GM12891 (cell line): ENCODE data around the gene THNSL1.

Experiments
- PAX5 ChIP-seq: IDR thresholded peaks from 2 replicates; pipeline ENCODE4 v1.6.1; 2011; ENCODE audit warnings: low read length, moderate library complexity, mild to moderate bottlenecking; ENCODE audit not compliant: insufficient read depth, severe bottlenecking
- POLR2A ChIP-seq: IDR thresholded peaks from 2 replicates; pipeline ENCODE4 v1.6.1; 2011; ENCODE audit warnings: low read depth, low read length, control low read depth
- POLR2AphosphoS5 ChIP-seq: IDR thresholded peaks from 2 replicates; pipeline ENCODE4 v1.6.1; 2011; ENCODE audit warnings: low read depth, low read length, control low read depth
- POU2F2 ChIP-seq: IDR thresholded peaks from 2 replicates; pipeline ENCODE4 v1.6.1; 2011; ENCODE audit warnings: low read depth, mild to moderate bottlenecking, control low read depth, low read length, moderate library complexity
- SPI1 ChIP-seq: IDR thresholded peaks from 2 replicates; pipeline ENCODE4 v1.6.1; 2011; ENCODE audit warnings: low read depth, low read length, control low read depth
- TAF1 ChIP-seq: IDR thresholded peaks from 2 replicates; pipeline ENCODE4 v1.6.1; 2011; ENCODE audit warnings: low read depth, low read length, control low read depth

DNA sequence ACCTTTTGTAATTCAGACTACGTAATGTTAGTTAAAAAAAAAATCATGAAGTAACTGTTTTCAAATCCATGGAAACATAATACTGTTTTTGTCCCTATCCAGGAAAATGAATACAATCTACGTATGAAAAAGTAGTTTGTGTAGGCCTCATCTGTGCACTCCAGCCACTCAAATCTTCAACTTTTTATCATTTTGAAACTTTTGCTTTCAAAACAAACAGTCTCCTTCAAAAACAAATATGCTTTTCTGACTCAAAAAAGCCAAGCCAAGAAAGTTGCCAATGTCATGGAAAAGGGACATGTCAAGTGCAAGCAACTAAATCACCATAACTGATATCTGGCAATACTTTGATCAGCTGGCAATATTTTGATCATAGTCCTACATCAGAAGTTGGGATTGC, 13.1 kb downstream of the THNSL1 start:
- TF ChIP-seq POLR2A (no peak), POLR2AphosphoS5 (no peak), TAF1 (no peak), PAX5 (no peak), SPI1 (no peak), POU2F2 (no peak)
